Upper lobe of right lung (tissue), 1 donor: ENCODE results near the gene TTC9. TPM values are rescaled to one million over a fixed set of nuclear protein-coding genes. Genes with fewer than 3 reads are reported as not detected.

Experiments used
- ATAC-seq: fragments of 200-7000 bp; cut with Tn5 transposase; one replicate; pipeline ENCODE4 v1.9.1; 2020; ENCODE audit warnings: mild to moderate bottlenecking, moderate library complexity
- DNase-seq: peaks from one replicate; pipeline ENCODE4 v3.0.0-alpha.2; 2020
- H3K27ac ChIP-seq: fragments of 200-600 bp; one replicate; pipeline ENCODE4 v1.8.0; 2022
- H3K27me3 ChIP-seq: fragments of 200-600 bp; one replicate; pipeline ENCODE4 v1.8.0; 2022; ENCODE audit warnings: mild to moderate bottlenecking
- H3K36me3 ChIP-seq: fragments of 200-600 bp; one replicate; pipeline ENCODE4 v1.8.0; 2022
- H3K4me1 ChIP-seq: fragments of 200-600 bp; one replicate; pipeline ENCODE4 v1.8.0; 2022
- H3K4me3 ChIP-seq: fragments of 200-600 bp; one replicate; pipeline ENCODE4 v1.8.0; 2022; ENCODE audit warnings: mild to moderate bottlenecking
- H3K9me3 ChIP-seq: fragments of 200-600 bp; one replicate; pipeline ENCODE4 v1.8.0; 2022
- CTCF ChIP-seq: fragments of 200-600 bp; IDR thresholded peaks from one replicate; pipeline ENCODE4 v1.8.0; 2022; ENCODE audit warnings: antibody characterized with exemption
- intact Hi-C: fragments of 100-400 bp; cut with DNase I; formaldehyde crosslinking; loops from one replicate; pipeline ENCODE4 v1.11.0; 2022
- total RNA-seq: library from RNA; stranded (reverse); fragmentation: NEBNext Ultra II Directional; extraction: Animal tissue kit (Norgen Biotek cat#: 25700); gene quantifications from one replicate; pipeline ENCODE4 v1.2.1, GENCODE V29; 2021
- donor health status: DM: no; HTN: yes; CAD: no; lungs with severe emphysema.

TTC9 gene
- total RNA-seq, 1 donor from 2014 or later = 6.7 TPM

GRCh38 chr14:70653662-70654061, 11.9 kb downstream of the TTC9 start:
- Histone ChIP-seq H3K9me3 (no peaks in the 10 kb centered on the region), H3K27ac (no peak overlapping the region), H3K27me3 (no peaks in the 10 kb centered on the region), H3K36me3 (no peaks in the 10 kb centered on the region), H3K4me1 (peaks cover 5% of the 10 kb centered on the region), H3K4me3 (no peak overlapping the region)
- TF ChIP-seq CTCF = no peak
- ATAC-seq = no peak
- DNase-seq = no peak
- intact Hi-C loops = no loop called here

- intact Hi-C loops = no loop called here
- Histone ChIP-seq H3K36me3 (no peaks in the 10 kb centered on the region), H3K4me3 (no peak overlapping the region), H3K4me1 (peaks cover 5% of the 10 kb centered on the region), H3K9me3 (no peaks in the 10 kb centered on the region), H3K27me3 (no peaks in the 10 kb centered on the region), H3K27ac (no peak overlapping the region)
- DNase-seq (no peak), ATAC-seq (no peak)
- no peak for TF ChIP-seq CTCF
Measured at GRCh38 chr14:70654632-70655031, 12.9 kb downstream of the TTC9 start.

GRCh38 chr14:70655110-70655826, 13.6 kb downstream of the TTC9 start:
- ATAC-seq (peak; percentile 71), DNase-seq (no peak)
- H3K27ac ChIP-seq = no peak overlapping the region
- peaks cover 5% of the 10 kb centered on the region for H3K4me1 ChIP-seq
- intact Hi-C loops = no loop called here
- H3K9me3 ChIP-seq = no peaks in the 10 kb centered on the region
- no peak for TF ChIP-seq CTCF
- no peaks in the 10 kb centered on the region for H3K36me3 ChIP-seq
- no peaks in the 10 kb centered on the region for H3K27me3 ChIP-seq
- no peak overlapping the region for H3K4me3 ChIP-seq

GRCh38 chr14:70658899-70659298, 17.2 kb downstream of the TTC9 start:
- ATAC-seq (peak; percentile 46), DNase-seq (no peak)
- Histone ChIP-seq H3K4me1 (peaks cover 23% of the 10 kb centered on the region), H3K27me3 (no peaks in the 10 kb centered on the region), H3K9me3 (no peaks in the 10 kb centered on the region), H3K36me3 (no peaks in the 10 kb centered on the region), H3K27ac (no peak overlapping the region), H3K4me3 (no peak overlapping the region)
- no peak for TF ChIP-seq CTCF
- intact Hi-C loops = no loop called here

GRCh38 chr14:70660967-70661893, 19.5 kb downstream of the TTC9 start:
- peak overlapping the region; percentile 30 for H3K27ac ChIP-seq
- H3K36me3 ChIP-seq = no peaks in the 10 kb centered on the region
- H3K4me3 ChIP-seq = no peak overlapping the region
- H3K27me3 ChIP-seq = no peaks in the 10 kb centered on the region
- intact Hi-C loops = no loop called here
- H3K9me3 ChIP-seq = no peaks in the 10 kb centered on the region
- peaks cover 36% of the 10 kb centered on the region for H3K4me1 ChIP-seq
- peak; percentile 7 for TF ChIP-seq CTCF
- DNase-seq = no peak
- peak; percentile 10 for ATAC-seq
